ENCODE results near the gene MEFV.

The MEFV gene

GRCh38 chr16:3193221-3194212 is 62.9 kb downstream of the MEFV start:
- ChIA-PET CTCF (no interaction called here), POLR2A (no interaction called here)
- no peak for DNase-seq (ENCODE audit: extremely low spot score)
- no peak for TF ChIP-seq FOXA1 (IDR thresholded peaks at IDR 0.05)
- TF ChIP-seq FOXM1 (IDR thresholded peaks at IDR 0.05; ENCODE audit: borderline replicate concordance), result no peak
- TF ChIP-seq ZNF384 (IDR thresholded peaks at IDR 0.05), result no peak
- no peak for TF ChIP-seq FOXK2 (IDR thresholded peaks at IDR 0.05)
- no peak for TF ChIP-seq PKNOX1 (IDR thresholded peaks at IDR 0.05)
- TF ChIP-seq L3MBTL2 (conservative IDR thresholded peaks at IDR 0.05), result no peak
- no peak for TF ChIP-seq HDGF (IDR thresholded peaks at IDR 0.05; ENCODE audit: borderline replicate concordance)
- TF ChIP-seq SUZ12 (IDR thresholded peaks at IDR 0.05), result no peak
- TF ChIP-seq LEF1 (IDR thresholded peaks at IDR 0.05; ENCODE audit: borderline replicate concordance), result no peak
- TF ChIP-seq TARDBP (IDR thresholded peaks at IDR 0.05), result no peak
- no peak for TF ChIP-seq SP1 (IDR thresholded peaks at IDR 0.05)
- TF ChIP-seq ARNT (IDR thresholded peaks at IDR 0.05), result no peak
- no peak for TF ChIP-seq CTBP1 (IDR thresholded peaks at IDR 0.05; ENCODE audit: borderline replicate concordance)
- TF ChIP-seq ELF4 (IDR thresholded peaks at IDR 0.05), result no peak

DNA sequence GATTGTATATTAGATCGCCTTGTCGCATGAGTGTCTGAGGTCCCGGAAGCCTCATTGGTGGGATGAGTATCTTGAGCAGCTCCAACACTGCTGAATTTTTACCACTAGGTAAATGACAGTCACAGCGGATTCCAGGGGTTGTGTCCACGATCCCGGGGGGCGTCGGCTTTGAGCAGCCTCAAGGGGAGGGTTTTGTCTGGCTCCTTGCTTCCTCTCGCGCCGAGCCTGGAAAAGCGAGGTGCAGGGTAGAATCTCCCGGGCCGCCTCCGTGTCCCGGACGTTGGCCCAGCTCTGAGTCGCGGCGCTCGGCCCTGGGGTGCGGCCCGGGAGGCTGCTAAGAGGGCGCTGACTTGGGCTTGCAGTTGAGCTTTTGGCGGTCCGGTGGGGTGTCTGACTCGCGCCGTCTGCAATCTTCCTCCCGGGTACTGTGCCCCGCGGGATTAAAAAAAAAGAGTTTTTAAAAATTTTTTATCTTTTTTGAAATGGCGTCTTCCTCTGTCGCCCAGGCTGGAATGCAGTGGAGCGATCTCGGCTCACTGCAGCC is 63.9 kb downstream of the MEFV start:
- TF ChIP-seq L3MBTL2 (conservative IDR thresholded peaks at IDR 0.05), result no peak
- TF ChIP-seq ELF4 (IDR thresholded peaks at IDR 0.05), result no peak
- no peak for TF ChIP-seq ARNT (IDR thresholded peaks at IDR 0.05)
- TF ChIP-seq NFRKB (IDR thresholded peaks at IDR 0.05), result no peak
- no peak for DNase-seq (ENCODE audit: extremely low spot score)
- CTCF ChIA-PET, result no interaction called here
- POLR2A ChIA-PET, result no interaction called here

Data from HEK293T (cell line).